ENCODE measurements around the gene PARP6.

GRCh38 chr15:72222393-72222792, 50.0 kb downstream of the PARP6 start:
- TF ChIP-seq CTCF (conservative IDR thresholded peaks at IDR 0.05) (no peak), ZFX (IDR thresholded peaks at IDR 0.05) (no peak)

Measured in C4-2B (cell line).